Activated CD8-positive, alpha-beta memory T cell treated with anti-CD3 and anti-CD28 coated beads, Interleukin-2, amount 50 U/mL, for 24 hours (primary cell): ENCODE measurements around the gene PURA.

Experiments
- DNase-seq: peaks from one replicate; pipeline ENCODE4 v3.0.0-alpha.2; 2020; ENCODE audit errors: extremely low read depth

PURA gene

DNA sequence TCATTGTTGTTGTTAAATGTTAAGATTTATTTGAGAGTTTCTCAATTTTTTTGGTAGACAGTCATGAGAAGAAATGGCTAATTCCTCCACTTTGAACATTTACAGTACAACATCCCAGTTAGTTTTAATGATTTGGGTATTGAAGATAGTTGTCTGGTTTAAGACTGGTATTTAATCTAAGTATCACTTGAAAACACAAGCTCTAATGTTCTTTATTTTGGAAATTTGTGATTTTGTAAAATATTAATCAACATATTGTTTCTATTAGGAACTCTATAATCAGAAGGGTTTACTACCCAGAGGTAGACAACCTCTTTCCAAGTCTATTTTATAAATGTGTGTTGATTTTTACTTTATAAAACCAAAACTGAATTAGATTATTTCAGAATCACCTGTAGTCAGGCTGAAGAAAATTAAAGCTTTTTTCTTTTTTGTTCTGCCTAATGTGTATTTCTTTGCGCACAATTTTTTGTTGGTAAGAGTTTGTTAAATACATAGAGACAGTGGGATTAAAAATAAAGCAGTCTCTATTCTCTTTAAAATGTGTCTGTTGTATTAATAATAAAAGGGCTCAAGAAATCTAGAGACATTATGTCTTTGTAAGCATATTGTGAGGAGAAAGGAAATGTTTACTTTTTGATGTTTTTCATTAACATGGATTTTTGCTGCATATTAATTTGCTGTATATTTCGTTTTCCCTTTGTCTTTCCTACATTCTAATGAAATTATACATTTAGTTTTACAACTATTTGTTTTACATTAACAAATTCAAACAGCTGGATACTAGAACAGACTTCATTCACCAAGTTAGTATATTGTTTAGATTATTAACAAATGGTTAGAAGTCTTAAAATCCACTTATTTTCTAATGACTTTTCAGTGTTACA, 3.9 kb upstream of the PURA start:
- DNase-seq, result no peak

DNA sequence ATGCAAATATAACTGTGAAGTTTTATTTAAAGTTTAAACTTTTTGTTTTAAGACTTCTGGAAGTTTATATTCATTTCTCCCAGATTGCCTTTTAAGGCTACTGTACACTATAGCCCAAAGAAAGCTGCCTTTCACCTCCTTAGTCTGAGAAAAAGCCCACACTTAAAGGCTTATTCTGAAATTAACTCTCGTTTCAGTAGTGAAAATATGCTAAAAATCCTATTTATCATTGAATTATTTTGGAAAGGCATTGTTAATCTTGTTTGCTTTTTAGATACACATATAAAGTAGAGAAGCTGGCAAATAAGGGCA, 3.3 kb upstream of the PURA start:
- DNase-seq, result no peak

DNA sequence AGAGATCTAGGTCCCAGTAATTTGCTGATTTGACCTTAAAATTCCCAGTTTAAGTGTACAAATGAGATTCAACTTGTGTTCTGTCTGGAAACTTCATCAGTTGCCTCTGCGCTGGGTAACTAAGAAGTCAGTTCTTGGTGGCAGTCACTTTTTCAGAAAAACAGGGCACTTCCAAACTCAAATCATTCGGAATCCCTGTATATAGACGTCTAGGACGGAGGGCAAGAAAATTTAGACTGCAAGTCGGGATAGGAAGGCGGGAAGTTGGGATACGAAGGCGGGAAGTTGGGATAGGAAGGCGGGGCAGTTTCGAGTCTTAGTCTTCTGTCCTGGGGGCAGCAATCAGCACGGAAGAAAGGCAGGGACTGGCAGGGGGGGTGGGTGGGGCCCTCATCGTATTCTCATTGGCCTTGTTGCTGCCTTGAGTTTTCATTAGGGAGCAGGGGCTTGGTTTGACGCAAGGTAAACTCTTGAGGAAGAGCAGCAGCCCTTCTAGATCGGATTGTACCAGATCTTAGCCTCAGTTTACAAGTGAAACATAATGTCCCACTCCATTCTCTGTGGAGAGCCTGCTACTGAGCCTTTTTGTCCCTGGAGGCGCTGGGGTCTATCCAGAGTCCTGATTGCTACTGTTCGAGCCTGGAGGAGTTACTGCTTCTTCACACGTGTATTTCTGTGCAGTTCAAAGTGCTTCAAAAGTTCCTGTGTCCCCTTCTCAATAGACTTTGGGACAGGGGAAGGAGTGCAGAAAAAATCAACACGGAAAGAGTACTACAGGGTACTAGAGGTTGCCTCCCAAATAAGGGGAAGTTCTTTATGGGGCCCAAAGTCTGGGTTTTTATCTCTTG, 2.7 kb upstream of the PURA start:
- no peak for DNase-seq

DNA sequence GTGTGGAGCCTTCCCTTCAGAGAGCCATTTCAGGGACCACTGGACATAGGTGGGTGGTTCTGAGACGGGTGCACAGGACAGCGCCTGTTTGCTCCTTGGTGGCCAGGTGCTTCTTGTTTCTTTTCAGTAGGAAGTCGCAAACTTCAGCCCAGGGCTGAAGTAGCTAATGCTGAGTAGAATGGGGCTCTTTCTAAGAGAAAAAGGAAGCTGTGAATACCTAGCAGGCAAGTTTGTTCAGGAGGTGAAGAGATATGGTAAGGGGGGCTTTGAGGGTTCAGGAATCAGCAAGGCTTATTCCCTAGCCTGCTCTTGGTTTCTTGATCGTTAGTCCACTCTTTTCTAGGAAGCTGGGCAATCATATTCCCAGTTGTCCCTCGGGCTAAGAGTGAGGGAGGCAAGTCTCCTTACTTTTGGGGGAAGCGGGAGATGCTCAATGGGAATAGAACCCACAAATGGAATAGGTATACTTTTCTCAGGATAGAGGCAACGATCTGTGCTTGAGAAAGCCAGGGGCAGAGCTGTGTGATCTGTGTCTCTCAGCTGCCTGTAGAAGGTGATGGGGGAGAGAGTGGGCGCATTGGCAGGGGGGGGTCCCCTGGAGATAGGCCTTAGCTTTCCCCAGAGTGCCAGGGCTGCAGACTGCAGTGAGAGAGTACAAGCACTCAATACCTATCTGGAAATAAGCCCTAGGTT, 1.9 kb upstream of the PURA start:
- no peak for DNase-seq

DNA sequence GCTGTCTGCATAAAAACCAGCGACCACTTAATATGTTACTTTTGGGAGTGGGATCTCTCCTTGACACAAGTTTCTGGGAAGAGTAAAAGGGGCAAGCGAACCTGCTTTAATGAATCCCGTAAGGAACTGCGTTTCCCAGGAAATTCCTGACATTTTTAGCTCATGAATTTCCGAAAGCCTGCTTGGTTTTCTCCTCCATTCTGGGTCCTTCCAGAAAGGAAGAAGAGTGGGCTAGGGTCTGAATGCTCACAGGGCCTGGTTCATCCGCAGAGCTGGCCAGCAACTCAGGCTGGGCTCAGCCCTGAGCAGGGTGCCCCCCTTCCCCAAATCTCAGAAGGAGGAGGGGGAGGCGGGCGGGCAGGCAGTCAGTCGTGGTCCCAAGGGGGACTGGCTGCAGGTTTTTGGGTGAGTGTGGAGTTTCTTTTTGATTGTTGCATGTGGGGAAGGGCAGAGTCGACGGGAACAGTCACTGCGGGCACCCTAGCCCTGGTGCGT, 1.2 kb upstream of the PURA start:
- no peak for DNase-seq

DNA sequence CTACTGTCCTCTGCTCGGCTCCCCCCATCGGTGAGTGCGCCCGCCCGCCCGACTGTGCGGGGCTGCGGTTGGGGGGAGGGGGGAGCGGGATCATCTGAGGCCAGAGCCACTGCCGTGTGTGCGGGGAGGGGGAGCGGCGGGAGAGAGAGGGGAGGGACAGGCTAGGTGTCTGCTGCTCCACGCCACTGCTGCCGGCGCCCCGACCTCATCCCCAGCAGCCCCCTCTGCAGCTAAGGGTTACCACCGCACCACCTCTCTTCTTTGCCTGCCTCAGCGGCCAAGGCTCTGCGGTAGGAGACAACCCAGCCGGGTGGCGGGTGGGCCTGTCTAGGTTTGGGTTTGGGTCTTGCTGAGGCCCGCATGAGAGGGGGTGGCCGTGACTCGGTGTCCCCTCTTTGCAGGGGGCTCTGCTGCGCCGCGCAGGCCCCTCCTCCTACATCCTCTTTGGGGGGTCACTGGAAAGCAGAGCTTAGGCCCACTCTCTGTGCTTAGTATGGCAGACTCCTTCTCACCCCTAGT, 670 bp upstream of the PURA start:
- DNase-seq, result no peak

DNA sequence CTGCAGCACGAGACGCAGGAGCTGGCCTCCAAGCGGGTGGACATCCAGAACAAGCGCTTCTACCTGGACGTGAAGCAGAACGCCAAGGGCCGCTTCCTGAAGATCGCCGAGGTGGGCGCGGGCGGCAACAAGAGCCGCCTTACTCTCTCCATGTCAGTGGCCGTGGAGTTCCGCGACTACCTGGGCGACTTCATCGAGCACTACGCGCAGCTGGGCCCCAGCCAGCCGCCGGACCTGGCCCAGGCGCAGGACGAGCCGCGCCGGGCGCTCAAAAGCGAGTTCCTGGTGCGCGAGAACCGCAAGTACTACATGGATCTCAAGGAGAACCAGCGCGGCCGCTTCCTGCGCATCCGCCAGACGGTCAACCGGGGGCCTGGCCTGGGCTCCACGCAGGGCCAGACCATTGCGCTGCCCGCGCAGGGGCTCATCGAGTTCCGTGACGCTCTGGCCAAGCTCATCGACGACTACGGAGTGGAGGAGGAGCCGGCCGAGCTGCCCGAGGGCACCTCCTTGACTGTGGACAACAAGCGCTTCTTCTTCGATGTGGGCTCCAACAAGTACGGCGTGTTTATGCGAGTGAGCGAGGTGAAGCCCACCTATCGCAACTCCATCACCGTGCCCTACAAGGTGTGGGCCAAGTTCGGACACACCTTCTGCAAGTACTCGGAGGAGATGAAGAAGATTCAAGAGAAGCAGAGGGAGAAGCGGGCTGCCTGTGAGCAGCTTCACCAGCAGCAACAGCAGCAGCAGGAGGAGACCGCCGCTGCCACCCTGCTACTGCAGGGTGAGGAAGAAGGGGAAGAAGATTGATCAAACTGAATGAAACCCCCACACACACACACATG, 654 bp downstream of the PURA start:
- DNase-seq, result no peak

DNA sequence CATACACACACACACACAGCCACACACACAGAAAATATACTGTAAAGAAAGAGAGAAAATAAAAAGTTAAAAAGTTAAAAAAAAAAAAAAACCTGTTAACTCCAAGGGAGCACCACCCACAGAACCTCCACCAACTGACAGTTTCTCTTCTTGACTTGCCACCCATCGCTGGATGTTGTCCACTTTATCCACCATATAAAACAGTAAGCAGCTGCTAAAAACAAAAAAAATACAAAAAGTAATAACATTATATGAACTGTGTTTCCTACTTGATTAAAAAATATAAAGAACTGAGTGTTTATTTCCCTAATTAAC, 1.2 kb downstream of the PURA start:
- DNase-seq, result no peak

DNA sequence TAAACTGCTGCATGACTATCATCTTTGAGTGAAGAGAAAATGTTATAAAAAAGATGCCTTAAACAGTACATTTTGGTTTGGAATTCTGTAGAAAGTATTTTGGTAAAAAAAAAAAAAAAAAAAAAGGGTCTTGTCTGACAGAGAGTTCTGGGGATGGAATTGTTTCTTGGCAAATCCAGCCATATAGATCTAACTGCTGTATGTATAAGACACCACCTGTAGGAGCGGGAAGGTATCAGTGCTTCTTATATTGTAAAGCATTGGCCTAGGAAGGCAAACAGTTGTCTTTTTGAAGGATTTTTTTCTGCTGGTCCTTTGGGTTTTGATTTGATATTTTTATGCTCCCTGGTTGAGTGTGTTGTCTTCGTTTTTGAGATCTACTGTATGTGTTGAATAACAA, 2.8 kb downstream of the PURA start:
- DNase-seq, result no peak

DNA sequence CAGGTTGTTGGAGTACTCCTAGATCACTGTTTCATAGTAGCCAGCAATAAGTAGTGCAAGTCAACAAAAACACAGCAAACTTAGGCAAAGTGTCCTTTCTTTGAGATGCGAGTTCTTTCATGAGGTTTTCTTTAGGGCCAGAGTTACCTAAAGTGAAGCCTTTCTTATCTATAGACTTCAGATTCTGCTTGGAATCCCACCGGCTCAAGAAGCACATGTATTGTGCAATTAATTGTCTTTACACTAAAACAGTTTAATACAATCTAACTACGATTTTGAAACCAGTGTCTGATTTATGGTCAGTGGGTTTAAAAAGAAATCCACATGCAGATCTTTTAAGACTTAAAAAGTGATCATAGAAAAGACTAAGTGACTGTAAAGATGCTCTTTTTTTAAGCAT, 3.6 kb downstream of the PURA start:
- DNase-seq, result no peak

DNA sequence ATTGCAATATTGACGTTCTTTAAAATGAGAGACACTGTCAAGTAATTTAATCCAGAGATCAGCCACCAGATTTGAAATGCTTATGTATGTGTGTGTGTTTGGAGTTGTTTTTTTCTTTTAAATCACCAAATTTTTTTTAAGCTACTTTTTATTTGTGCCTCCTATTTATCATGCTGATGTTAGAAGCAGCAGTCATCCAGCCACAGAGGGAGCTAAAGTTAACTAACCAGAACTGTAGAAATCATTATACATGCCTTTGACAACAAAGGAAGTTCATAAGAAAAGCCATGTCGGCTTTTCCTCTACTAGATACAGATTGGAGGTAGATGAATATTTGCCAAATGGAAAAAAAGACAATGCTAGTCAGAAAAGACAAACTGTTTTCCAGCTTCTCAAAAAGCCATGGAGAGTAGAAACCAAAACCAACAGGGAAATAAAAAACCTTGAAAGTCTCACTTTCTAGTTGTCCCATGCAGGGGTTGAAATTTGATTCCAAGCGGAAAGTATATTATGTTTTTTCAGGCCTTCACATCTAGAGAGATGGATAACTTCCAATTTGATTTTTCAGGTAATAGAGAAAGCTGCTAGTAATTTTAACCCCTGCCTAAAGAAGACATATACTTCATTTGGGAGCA, 4.5 kb downstream of the PURA start:
- DNase-seq, result no peak

DNA sequence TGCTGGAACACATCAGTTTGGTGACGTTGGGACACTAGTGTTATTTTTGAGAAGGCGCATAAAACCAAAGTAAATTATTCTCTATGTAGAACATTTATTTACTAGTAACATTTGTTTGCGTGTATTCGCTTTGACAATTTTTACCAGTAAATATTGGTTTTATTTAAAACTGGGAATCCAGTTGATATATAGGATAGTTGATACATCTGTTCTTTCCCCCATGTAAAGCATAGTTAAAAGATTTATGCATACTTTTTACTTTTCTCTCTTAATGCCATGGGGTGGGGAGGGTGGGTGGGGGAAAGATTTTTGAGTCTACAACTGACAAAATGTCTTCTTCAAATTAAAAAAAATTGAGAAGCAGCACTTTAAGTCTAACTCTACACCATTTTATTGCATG, 11.7 kb downstream of the PURA start, which contains the start of gene IGIP:
IGIP (plus strand) TSS at position 301 of the 400 bp plus-strand sequence. CDS start 2,540 bp downstream, outside the sequence.
- DNase-seq, result no peak

DNA sequence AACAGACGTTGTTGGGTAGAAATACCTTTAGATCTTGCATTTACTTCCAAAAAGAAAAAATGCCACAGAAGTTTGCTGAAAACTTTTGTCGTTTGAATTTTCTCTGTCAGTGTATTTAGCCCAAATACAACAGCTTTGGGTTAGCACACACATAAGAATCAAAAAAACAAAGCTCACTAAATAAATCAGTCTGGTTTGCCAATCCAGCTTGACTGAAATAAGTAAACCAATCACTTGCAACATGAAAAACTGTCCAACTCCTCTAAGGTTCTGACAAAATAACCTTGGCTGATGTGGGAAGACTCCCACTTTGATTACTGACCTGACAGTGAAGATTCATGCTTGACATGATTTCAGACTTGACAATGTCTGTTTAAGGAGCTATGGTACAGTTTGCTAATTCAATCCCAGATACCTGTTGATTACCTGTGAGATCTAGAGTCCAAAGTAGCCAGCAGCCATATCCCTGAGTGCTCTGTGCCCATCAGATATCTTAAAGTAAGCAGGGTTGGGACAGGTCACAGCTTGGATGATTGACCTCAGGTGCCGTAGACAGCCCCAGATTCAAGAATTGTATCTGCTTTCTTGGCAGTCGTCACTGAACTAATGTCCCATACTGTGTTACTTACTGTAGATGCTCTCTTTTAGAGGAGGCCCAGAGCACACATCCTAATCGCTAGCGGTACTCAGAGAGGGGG, 12.6 kb downstream of the PURA start:
- no peak for DNase-seq

DNA sequence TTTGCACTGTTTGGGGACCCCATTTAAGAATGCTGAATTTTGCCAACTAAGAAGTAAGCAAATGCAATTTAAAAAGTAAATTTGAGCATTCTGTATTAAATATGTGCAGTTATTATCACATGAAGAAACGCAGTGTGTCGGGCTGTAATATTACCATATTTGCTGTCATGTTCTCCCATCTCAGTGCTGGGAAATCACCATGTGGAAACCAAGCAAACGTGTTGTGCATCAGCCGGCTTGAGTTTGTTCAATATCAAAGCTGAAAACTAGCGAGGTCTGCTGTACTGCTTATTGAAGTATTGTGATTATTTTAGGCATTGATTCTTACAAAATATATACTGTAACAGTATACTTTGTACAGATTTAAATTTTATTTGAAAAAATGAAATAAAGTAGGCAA, 14.5 kb downstream of the PURA start:
- DNase-seq, result no peak

DNA sequence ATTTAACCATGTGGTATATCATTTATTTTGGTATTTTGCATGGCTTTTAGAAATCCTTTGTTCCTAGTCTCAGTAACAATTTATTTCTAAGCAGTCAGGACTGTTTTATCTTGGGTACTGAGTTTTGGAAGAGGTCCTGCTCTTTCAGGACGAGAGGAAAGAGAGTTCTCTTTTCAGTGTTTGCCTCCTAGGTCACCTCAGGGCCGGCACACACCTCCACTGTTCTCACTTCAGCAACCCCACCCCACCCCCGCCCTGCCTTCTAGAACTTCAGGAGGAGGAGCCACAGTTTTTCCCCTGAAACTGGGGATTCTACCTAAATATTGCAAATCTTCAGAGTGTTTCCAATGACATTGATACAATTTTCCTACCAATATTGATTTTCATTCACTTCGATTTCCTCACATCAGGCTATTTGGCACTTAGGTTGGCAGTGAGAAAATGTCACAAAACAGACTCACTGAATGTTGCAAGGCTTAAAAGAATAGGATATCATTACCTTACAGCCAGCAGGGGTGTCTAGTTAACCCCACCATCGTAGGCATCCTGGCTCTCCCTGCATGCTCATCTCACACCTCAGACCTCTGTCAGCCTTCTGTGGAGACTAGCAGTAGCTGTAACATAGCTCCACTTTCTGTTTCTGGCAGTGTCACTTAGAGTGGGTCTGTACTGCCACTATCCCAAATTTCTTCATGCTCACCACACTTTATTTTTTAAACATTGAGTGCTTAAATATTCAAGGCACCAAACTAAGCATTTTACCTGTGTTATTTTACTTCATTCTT, 17.2 kb downstream of the PURA start:
- no peak for DNase-seq

DNA sequence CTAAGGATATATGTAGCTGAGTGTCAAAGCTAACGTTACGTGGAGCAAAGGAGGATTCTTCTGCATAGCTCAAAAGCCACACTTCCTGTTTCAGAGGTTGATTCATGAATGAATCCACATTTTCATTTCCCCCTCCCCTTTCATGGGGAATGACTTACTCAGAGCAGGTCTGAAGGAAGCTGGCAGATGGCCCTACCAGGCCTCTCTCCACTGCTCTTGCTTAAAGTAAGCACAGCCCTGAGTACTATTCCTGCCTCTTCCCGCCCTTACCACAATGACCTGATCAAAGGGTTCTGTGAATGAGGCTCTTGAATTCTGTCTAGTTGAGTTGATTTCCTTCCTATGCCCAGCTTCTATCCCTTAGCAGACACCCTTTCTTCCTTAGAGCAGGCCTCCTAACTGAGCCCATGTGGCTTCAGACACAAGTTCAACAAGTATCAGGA, 18.1 kb downstream of the PURA start:
- DNase-seq, result no peak

DNA sequence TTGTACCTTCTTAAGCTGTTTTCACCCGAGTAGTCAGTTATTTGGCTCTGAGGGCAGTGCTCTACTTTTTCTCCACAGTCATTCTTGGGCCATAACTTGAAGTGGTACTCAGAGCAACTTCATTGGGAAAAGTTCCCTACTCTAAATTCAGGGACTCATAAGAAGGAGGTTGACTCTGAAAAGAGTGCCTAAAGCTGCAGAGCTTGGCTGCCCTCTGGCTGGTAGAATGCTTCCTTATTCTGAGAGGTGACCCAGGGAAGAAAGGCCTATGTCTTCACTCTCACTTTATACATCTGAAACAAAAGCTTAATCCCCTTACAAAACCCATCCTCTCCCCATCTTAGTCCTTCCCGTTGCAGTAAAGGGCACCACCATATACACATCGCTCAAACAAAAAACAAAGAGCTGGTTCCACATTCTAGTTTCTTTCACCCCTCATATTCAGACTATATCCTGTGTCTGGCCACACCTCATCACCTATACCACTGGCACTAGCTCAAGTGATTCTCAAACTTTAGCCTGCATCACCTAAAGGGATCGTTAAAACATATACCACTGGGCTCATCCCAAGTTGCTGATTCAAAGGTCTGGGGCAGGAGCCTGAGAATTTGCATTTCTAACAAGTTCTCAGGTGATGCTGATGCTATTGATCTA, 19.7 kb downstream of the PURA start:
- DNase-seq, result no peak

DNA sequence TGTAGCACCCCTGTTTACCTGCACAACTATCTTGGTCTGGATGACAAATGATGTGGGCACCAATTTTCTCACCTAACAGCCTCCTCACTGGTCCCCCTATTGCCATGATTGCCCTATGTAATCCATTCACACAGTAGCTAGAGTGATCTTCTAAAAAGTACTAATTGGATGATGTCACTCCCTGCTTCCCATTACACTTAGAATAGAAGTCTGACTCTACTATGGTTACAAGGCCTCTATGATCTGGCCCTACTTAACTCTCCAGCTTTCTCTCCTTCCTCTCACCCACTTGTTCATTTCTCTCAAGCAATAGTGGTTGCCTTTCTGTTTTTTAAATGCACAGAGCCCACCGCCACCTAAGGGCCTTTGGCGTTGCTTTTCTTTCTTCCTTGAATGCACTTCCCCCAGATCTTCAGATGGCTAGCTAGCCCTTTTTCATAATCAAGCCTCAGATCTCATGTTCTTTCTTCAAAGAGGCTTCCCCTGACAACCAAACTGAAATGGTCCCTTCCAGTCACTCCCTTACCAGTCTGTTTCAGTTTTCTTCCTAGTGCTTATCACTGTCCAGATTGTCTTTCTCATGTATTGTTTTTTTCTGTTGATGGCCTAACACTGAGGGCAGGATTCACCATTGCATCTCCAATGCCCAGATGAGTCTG, 20.5 kb downstream of the PURA start:
- DNase-seq, result no peak
